NCI-H1694 treated with DMSO at 0.1 percent for 48 hours (cell line): ENCODE measurements around the gene PEX5L.
"Not testable (repeated sequence)": the region's sequence is repeated elsewhere in the genome, so short reads cannot be mapped to it uniquely, and the experiment has no call there.

Experiments
- DNase-seq: peaks from one replicate; lab custom pipeline; 2025; lab: John Stamatoyannopoulos, UW

The PEX5L gene

GRCh38 chr3:179832333-179832854 is 204.3 kb downstream of the PEX5L start:
- DNase-seq, result no peak

DNA sequence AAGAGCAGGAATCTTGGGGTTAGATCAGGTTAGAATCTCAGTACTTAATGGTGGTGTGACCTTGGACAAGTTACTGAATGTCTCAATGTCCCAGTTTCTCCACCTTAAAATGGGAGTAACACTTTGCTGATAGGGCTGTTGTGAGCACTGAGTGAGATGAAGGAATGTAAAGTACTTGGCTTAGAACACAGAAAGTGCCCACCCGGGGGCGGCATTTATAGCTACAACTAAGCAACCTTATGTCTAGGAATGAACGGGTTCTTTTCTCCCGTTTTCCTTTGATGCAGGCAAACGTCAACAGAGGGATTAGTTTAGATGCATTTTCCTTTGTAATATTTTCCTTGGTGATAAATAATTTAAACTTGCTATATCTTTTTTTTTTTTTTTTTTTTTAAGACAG is 207.3 kb downstream of the PEX5L start:
- DNase-seq, result no peak

DNA sequence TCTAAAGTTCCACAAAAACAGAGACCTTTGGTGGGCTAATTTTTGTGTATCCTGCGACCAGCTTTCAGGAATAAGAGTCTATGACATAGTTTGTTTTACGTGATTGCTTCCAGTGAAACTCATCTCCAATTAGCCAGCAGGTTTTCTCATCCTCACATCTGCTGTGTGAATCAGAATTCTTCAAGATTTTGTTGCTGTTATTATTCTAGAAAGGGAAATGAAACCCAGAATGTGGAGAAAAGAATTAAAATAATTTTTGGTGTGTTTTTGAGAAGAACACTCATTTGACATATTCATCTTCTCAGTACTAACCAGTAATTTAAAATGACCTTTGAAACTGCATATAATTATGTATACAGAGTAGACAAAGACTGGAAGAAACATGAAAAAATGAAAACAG is 208.0 kb downstream of the PEX5L start:
- no peak for DNase-seq

GRCh38 chr3:179826247-179826637 is 210.5 kb downstream of the PEX5L start:
- DNase-seq, result no peak

DNA sequence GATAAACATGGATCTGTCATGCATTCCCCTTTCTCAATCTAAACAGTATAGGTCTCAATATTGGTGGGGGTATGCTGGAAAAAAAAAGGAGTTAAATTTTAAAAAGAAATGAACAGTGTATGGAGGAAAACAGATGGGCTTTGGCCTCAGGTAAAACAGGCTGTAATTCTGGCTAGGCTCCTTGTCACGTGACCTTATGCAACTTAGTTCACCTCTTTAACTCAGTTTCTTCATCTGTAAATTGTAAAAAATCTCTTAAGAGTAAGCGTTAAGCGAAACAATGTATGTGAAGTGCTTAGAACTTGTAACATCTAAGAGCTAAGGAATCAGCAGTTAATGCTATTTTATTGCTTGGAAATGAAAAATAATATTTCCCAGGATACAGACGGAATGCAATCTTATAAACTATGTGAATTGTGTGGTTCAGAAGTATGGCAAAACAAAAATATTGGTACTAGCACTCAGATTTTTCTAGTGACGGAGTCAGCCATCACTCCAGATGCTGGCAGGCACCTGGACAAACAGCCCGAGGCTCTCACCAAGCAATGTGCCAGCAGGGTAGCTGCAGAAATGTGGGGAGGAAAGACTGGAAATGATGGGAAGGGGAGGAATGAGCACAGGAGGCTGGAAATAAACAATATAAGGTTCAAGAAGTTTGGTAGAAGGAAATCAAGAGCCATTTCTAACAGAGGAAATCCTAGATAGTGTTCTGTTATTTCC is 211.1 kb downstream of the PEX5L start:
- DNase-seq, result no peak

GRCh38 chr3:179822296-179822695 is 214.4 kb downstream of the PEX5L start:
- no peak for DNase-seq

DNA sequence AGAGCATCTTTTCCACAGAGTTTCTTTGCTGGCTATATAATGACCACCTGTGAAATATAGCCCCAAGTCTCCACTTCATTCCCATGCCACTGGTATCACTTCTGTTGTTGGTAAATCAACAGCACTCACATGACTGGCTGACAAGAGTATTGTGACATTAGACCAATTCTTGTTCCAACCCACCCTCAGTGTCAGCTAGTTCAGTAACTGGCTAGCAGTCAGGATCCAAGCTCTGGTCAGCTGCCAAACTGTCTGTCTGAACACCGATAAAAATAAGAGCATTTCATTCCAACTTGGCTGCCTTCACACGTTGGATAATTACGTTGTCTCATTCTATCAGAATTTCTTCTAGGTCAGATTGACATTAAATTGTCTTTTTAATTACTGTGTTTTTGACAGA is 217.4 kb downstream of the PEX5L start:
- DNase-seq, result no peak

DNA sequence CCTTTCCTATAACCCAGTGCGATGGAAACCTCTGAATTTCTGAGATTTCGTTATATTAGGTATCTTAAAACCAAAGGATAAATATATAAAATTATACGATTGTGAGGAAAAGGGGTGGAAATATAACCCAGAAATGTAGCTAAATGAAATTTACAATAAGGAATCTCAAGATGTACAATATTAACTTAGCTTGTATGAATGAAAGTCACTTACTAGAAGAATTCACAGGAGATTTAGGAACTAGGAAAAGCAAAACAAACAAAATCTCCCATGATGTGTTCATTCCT is 224.7 kb downstream of the PEX5L start:
- DNase-seq, result no peak

DNA sequence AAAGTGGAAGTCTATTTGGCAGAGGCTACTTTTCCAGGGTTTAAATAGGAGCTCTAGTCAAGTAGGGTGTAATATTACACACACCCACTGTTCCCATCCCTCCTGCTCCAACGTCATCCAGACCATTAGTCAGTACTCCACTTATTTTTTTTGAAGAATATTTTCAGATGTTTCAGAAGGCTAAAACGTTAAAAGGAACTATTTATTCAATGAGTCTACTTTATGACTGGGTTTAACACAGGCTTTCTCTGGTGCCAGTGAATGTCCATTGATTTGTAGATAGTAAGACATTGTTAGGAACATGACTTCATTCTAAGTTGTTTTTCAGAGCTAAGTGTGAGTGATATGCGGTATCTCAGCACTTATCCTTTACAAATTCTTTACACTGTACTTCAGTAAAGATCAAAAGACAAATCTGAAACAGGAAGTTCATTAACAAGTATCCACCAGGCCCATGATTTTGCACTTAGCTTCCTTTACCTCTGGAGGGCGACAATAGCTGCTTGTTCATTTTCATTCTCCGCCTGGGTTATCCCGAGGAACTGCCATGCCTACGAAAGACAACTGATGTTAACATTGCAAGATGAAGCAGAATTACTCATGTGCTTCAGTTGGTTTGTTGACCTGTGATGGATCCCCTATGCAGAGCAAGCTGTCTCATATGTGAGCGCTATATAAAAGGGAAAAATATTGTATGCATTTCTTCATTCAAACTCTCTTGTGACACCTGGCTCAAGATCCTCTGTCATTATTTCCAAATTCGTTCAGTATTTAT is 225.2 kb downstream of the PEX5L start:
- peak; percentile 59 for DNase-seq

DNA sequence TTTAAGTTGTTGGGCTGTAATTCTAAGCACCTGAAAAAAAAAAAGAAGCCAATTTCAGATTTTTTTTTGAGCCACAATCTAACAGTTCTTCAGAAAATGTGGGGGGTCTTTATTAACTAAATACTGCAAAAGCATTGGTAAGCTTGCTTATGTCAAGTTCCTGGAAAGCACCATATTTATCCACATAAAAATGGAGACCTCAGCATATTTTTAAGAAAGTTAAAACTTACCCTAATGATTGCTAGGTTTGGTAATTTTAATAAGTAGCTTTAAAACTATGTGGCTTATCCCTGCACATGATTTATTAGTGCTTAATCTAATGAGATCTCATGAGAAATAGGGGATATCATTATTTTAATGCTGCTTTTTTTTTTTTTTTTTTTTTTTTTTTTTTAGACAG is 227.1 kb downstream of the PEX5L start:
- DNase-seq, result no peak

DNA sequence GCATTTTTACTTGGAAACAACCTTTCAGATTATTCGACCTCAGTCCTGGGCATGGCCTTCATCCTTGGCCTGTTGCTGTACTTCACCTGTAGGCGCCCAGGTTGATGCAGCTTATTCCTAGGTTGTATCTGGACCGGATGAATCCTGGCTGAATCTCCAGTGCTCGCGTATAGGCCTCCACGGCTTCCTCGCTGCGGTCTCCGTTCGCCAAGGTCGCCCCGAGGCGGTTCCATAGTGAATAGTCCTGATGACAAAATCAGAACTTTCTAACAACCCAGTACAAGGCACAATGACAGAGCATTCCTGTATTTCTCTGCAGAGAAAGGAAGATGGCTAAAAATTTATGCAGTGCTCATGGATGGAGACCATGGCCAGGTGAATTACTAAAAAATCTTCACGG is 229.1 kb downstream of the PEX5L start:
- DNase-seq, result no peak

DNA sequence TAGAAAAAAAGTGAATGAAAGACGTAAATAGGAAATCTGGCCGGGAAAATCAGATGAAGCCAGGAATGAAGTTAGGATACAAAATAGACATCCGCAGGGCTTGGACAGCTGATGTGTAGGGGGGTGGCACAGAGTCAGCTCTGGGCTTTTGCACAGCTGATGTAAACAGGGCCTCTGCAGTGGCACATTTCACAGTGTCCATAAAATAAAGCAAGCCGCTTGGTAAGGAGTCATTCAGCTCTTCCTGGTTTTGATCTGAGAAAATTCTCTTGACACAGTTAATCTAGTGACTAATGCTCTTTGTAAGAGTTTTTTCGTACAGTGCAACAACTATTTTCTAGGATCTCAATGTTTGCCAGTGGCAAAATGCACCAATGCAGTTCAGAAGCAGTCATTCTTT is 230.6 kb downstream of the PEX5L start:
- DNase-seq, result no peak

- no peak for DNase-seq
Measured at GRCh38 chr3:179801856-179802255, 234.9 kb downstream of the PEX5L start.

DNA sequence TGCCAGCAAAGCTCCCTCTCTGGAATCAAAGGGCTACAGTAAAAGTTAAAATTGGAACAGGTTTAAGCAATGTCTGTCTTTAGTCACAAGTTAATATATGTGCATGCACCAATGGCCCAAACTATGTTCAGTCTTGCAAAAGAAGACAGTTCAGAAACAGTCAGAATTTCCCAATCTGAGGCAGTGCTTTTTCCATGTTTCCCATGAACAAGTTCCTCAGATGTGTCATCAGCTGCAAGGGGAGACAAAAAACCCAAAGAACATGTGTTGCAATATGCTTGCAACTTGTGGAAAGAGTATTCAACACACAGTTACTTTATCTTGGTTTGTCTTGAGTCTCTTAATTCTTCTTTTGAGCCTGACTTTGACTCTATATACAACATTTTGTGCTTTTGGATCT is 235.5 kb downstream of the PEX5L start:
- DNase-seq, result no peak

GRCh38 chr3:179797192-179797591 is 239.5 kb downstream of the PEX5L start:
- DNase-seq, result no peak

DNA sequence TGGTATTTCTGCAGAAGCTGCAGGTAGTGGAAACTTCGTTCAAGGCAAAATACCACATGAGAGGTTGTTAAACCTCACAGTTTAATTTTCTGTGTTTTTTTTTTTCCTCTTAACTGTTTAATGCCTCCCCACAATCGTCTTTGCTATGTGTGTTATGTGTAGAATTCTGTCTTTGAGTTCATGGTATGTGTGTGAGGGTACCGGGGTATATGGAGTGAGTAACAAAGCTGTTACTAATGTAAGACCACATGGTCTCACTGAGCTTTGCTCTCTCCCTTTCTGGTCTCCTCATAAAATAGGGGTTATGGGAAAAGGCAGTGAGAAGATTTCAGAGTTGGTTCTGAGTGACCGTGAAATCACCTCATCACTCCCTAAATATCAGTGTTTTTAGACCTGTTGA is 240.3 kb downstream of the PEX5L start:
- DNase-seq, result no peak

DNA sequence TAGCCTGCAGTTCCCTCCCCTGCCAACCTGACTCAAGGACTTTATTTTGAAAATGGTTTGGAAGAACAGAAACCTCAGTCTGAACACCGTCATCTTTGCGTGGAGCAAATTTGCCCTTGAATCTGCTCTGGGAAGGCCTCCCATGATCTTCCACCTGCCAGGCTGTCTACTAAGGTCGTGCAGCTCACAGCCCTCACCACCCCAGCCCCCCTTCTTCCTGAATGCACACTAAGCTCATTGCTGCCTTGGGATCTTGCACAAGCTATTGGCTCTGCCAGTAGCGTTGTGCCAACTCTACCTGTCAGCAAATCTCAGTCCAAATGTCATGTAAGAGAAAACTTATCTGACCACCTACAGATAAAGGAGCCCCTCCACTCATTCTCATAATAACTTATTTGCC is 242.4 kb downstream of the PEX5L start:
- DNase-seq, result no peak

DNA sequence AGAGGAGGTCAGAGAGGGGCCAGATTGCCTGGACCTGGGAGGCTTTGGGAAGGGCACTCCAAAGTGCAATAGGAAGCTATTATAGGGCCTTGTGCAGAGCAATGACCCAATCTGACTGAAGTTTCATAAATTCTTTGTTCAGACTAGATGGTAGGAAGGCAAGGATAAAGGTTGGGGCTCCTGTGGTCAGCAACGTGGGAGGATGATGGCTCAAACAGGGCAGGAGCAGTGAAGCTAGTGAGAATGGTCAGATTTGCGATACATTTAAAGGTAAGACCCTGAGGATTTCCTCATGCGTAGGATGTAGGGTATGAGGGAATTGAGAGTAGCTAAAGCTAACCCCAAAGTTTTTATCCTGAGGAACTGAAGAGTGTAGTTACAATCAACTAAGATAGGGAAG is 244.9 kb downstream of the PEX5L start:
- no peak for DNase-seq

GRCh38 chr3:179788996-179789395 is 247.7 kb downstream of the PEX5L start:
- DNase-seq, result no peak

DNA sequence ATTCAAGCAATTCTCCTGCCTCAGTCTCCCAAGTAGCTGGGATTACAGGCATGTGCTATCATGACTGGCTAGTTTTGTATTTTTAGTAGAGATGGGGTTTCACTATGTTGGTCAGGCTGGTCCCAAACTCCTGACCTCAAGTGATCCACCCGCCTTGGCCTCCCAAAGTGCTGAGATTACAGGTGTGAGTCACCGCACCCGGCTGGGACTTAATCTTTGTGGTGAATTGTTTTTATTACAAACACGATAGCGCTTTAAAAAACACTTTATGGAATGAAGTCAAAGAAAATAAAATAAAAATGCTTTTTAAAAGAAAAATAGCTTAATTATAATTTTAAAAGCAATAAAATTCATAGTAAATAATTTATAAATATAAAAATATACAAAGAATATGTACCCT is 253.9 kb downstream of the PEX5L start:
- not testable (repeated sequence) for DNase-seq

DNA sequence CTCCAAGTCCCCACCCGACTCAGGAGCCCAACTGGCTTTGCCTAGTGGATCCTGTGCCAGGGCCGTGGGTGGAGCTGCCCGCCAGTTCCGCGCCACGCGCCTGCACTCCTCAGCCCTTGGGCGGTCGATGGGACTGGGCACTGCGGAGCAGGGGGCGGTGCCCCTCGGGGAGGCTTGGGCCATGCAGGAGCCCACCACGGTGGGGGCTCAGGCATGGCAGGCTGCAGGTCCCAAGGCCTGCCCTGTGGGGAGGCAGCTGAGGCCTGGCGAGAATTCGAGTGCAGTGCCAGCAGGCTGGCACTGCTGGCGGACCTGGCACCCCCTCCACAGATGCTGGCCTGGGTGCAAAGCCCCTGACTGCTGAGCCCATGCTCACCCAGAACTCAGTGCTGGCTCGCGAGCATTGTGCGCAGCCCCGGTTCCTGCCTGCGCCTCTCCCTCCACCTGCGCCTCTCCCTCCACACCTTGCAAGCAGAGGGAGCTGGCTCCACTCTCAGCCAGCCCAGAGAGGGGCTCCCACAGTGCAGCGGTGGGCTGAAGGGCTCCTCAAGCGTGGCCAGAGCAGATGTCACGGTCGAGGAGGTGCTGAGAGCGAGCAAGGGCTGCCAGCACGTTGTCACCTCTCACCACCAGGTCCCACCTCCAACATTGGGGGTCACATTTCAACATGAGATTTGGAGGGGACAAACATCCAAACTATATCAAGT is 261.2 kb downstream of the PEX5L start:
- no peak for DNase-seq

GRCh38 chr3:179772297-179772696 is 264.4 kb downstream of the PEX5L start:
- no peak for DNase-seq

- DNase-seq, result no peak
Measured at GRCh38 chr3:179771797-179772196, 264.9 kb downstream of the PEX5L start.
